Measurements from ENCODE around the gene ZNF468.
"Not testable (repeated sequence)": the region's sequence is repeated elsewhere in the genome, so short reads cannot be mapped to it uniquely, and the experiment has no call there.

The ZNF468 gene

GRCh38 chr19:52857378-52858191 lies at the start of gene ZNF468:
ZNF468 (minus strand) TSS chr19:52857619; CDS start chr19:52854272, 3,347 bp downstream.
- H3K36me3 ChIP-seq (ENCODE audit: control insufficient read depth, insufficient read depth, low read length): peaks cover 16% of the 10 kb centered on the region
- not testable (repeated sequence) for H3K4me1 ChIP-seq (ENCODE audit: control insufficient read depth, insufficient read depth, low read length); H3K27me3 ChIP-seq (ENCODE audit: control insufficient read depth, insufficient read depth, low read length); H3K9me3 ChIP-seq (ENCODE audit: control insufficient read depth, insufficient read depth, low read depth, low read length)
- peak within 1 kb of the TSS; percentile 94 for H3K4me3 ChIP-seq (ENCODE audit: low read depth, low read length)
- peak within 1 kb of the TSS; percentile 16; the same call in 1 of the 2 replicates for H3K27ac ChIP-seq (ENCODE audit: low read depth, low read length)
- H3K9ac ChIP-seq (ENCODE audit: low read length): peak within 1 kb of the TSS; percentile 83

GRCh38 chr19:52904052-52904780 lies 46.8 kb upstream of the ZNF468 start:
- not testable (repeated sequence) for H3K4me1 ChIP-seq (ENCODE audit: control insufficient read depth, insufficient read depth, low read length); H3K9me3 ChIP-seq (ENCODE audit: control insufficient read depth, insufficient read depth, low read depth, low read length); H3K9ac ChIP-seq (ENCODE audit: low read length); H3K27ac ChIP-seq (ENCODE audit: low read depth, low read length); H3K27me3 ChIP-seq (ENCODE audit: control insufficient read depth, insufficient read depth, low read length); H3K4me3 ChIP-seq (ENCODE audit: low read depth, low read length)
- peaks cover 26% of the 10 kb centered on the region for H3K36me3 ChIP-seq (ENCODE audit: control insufficient read depth, insufficient read depth, low read length)

- Histone ChIP-seq H3K9me3 (ENCODE audit: control insufficient read depth, insufficient read depth, low read depth, low read length) (peaks cover 3% of the 10 kb centered on the region; the same call in 1 of the 2 replicates), H3K27me3 (ENCODE audit: control insufficient read depth, insufficient read depth, low read length) (no peaks in the 10 kb centered on the region), H3K4me3 (ENCODE audit: low read depth, low read length) (no peak overlapping the region), H3K36me3 (ENCODE audit: control insufficient read depth, insufficient read depth, low read length) (peaks cover 13% of the 10 kb centered on the region), H3K27ac (ENCODE audit: low read depth, low read length) (no peak overlapping the region), H3K4me1 (ENCODE audit: control insufficient read depth, insufficient read depth, low read length) (peaks cover 12% of the 10 kb centered on the region), H3K9ac (ENCODE audit: low read length) (no peak overlapping the region)
These were observed 44.4 kb upstream of the ZNF468 start for GRCh38 chr19:52901842-52902241.

- Histone ChIP-seq H3K36me3 (ENCODE audit: control insufficient read depth, insufficient read depth, low read length) (peaks cover 13% of the 10 kb centered on the region), H3K27ac (ENCODE audit: low read depth, low read length) (peak overlapping the region; percentile 52; the same call in 1 of the 2 replicates), H3K4me3 (ENCODE audit: low read depth, low read length) (peak overlapping the region; percentile 89), H3K9ac (ENCODE audit: low read length) (peak overlapping the region; percentile 70)
- H3K27me3 ChIP-seq (ENCODE audit: control insufficient read depth, insufficient read depth, low read length); H3K4me1 ChIP-seq (ENCODE audit: control insufficient read depth, insufficient read depth, low read length); H3K9me3 ChIP-seq (ENCODE audit: control insufficient read depth, insufficient read depth, low read depth, low read length): not testable (repeated sequence)
These were observed 41.2 kb upstream of the ZNF468 start for GRCh38 chr19:52898596-52898995.

- peaks cover 18% of the 10 kb centered on the region for H3K36me3 ChIP-seq (ENCODE audit: control insufficient read depth, insufficient read depth, low read length)
- H3K9me3 ChIP-seq (ENCODE audit: control insufficient read depth, insufficient read depth, low read depth, low read length): no peaks in the 10 kb centered on the region
- peaks cover 9% of the 10 kb centered on the region; the same call in 1 of the 2 replicates for H3K4me1 ChIP-seq (ENCODE audit: control insufficient read depth, insufficient read depth, low read length)
- no peaks in the 10 kb centered on the region for H3K27me3 ChIP-seq (ENCODE audit: control insufficient read depth, insufficient read depth, low read length)
- peak overlapping the region; percentile 89 for H3K4me3 ChIP-seq (ENCODE audit: low read depth, low read length)
- peak overlapping the region; percentile 52; the same call in 1 of the 2 replicates for H3K27ac ChIP-seq (ENCODE audit: low read depth, low read length)
- H3K9ac ChIP-seq (ENCODE audit: low read length): peak overlapping the region; percentile 70
These were observed 40.7 kb upstream of the ZNF468 start for GRCh38 chr19:52898101-52898500.

GRCh38 chr19:52897138-52897935 lies 39.9 kb upstream of the ZNF468 start, which contains the start of gene ZNF320:
ZNF320 (minus strand) TSS chr19:52897635; CDS start chr19:52890255, 7,380 bp downstream.
- H3K27ac ChIP-seq (ENCODE audit: low read depth, low read length): peak within 1 kb of the TSS; percentile 85
- peak within 1 kb of the TSS; percentile 89 for H3K4me3 ChIP-seq (ENCODE audit: low read depth, low read length)
- peaks cover 19% of the 10 kb centered on the region for H3K36me3 ChIP-seq (ENCODE audit: control insufficient read depth, insufficient read depth, low read length)
- no peaks in the 10 kb centered on the region for H3K9me3 ChIP-seq (ENCODE audit: control insufficient read depth, insufficient read depth, low read depth, low read length)
- peak within 1 kb of the TSS; percentile 89 for H3K9ac ChIP-seq (ENCODE audit: low read length)
- no peaks in the 10 kb centered on the region for H3K27me3 ChIP-seq (ENCODE audit: control insufficient read depth, insufficient read depth, low read length)
- H3K4me1 ChIP-seq (ENCODE audit: control insufficient read depth, insufficient read depth, low read length): peaks cover 9% of the 10 kb centered on the region; the same call in 1 of the 2 replicates

GRCh38 chr19:52896431-52897137 lies 39.2 kb upstream of the ZNF468 start:
- Histone ChIP-seq H3K9ac (ENCODE audit: low read length) (peak overlapping the region; percentile 89), H3K36me3 (ENCODE audit: control insufficient read depth, insufficient read depth, low read length) (peaks cover 26% of the 10 kb centered on the region), H3K27ac (ENCODE audit: low read depth, low read length) (peak overlapping the region; percentile 85; the same call in 1 of the 2 replicates), H3K4me1 (ENCODE audit: control insufficient read depth, insufficient read depth, low read length) (peaks cover 9% of the 10 kb centered on the region; the same call in 1 of the 2 replicates), H3K9me3 (ENCODE audit: control insufficient read depth, insufficient read depth, low read depth, low read length) (no peaks in the 10 kb centered on the region), H3K4me3 (ENCODE audit: low read depth, low read length) (peak overlapping the region; percentile 89), H3K27me3 (ENCODE audit: control insufficient read depth, insufficient read depth, low read length) (no peaks in the 10 kb centered on the region)

- H3K9ac ChIP-seq (ENCODE audit: low read length): no peak overlapping the region
- H3K4me3 ChIP-seq (ENCODE audit: low read depth, low read length): no peak overlapping the region
- peaks cover 70% of the 10 kb centered on the region for H3K36me3 ChIP-seq (ENCODE audit: control insufficient read depth, insufficient read depth, low read length)
- no peak overlapping the region for H3K27ac ChIP-seq (ENCODE audit: low read depth, low read length)
- no peaks in the 10 kb centered on the region for H3K4me1 ChIP-seq (ENCODE audit: control insufficient read depth, insufficient read depth, low read length)
- no peaks in the 10 kb centered on the region for H3K9me3 ChIP-seq (ENCODE audit: control insufficient read depth, insufficient read depth, low read depth, low read length)
- no peaks in the 10 kb centered on the region for H3K27me3 ChIP-seq (ENCODE audit: control insufficient read depth, insufficient read depth, low read length)
These were observed 33.9 kb upstream of the ZNF468 start for GRCh38 chr19:52891336-52891735.

- Histone ChIP-seq H3K27ac (ENCODE audit: low read depth, low read length) (no peak overlapping the region), H3K4me3 (ENCODE audit: low read depth, low read length) (no peak overlapping the region), H3K4me1 (ENCODE audit: control insufficient read depth, insufficient read depth, low read length) (no peaks in the 10 kb centered on the region), H3K9me3 (ENCODE audit: control insufficient read depth, insufficient read depth, low read depth, low read length) (no peaks in the 10 kb centered on the region; the same call in 1 of the 2 replicates), H3K27me3 (ENCODE audit: control insufficient read depth, insufficient read depth, low read length) (no peaks in the 10 kb centered on the region), H3K9ac (ENCODE audit: low read length) (no peak overlapping the region), H3K36me3 (ENCODE audit: control insufficient read depth, insufficient read depth, low read length) (peaks cover 80% of the 10 kb centered on the region)
These were observed 32.5 kb upstream of the ZNF468 start for GRCh38 chr19:52889931-52890330.

GRCh38 chr19:52889076-52889475 lies 31.7 kb upstream of the ZNF468 start:
- Histone ChIP-seq H3K9ac (ENCODE audit: low read length) (no peak overlapping the region), H3K4me1 (ENCODE audit: control insufficient read depth, insufficient read depth, low read length) (no peaks in the 10 kb centered on the region), H3K27ac (ENCODE audit: low read depth, low read length) (no peak overlapping the region), H3K27me3 (ENCODE audit: control insufficient read depth, insufficient read depth, low read length) (no peaks in the 10 kb centered on the region), H3K36me3 (ENCODE audit: control insufficient read depth, insufficient read depth, low read length) (peaks cover 83% of the 10 kb centered on the region), H3K4me3 (ENCODE audit: low read depth, low read length) (no peak overlapping the region), H3K9me3 (ENCODE audit: control insufficient read depth, insufficient read depth, low read depth, low read length) (no peaks in the 10 kb centered on the region; the same call in 1 of the 2 replicates)

Measured in HUES6 (cell line).